Measurements from ENCODE around the gene CCDC70. TPM values are rescaled to one million over a fixed set of nuclear protein-coding genes. Genes with fewer than 3 reads are reported as not detected.

Gene CCDC70
- total and polyA plus RNA-seq, 2 experiments from 2014 or later = not detected

DNA sequence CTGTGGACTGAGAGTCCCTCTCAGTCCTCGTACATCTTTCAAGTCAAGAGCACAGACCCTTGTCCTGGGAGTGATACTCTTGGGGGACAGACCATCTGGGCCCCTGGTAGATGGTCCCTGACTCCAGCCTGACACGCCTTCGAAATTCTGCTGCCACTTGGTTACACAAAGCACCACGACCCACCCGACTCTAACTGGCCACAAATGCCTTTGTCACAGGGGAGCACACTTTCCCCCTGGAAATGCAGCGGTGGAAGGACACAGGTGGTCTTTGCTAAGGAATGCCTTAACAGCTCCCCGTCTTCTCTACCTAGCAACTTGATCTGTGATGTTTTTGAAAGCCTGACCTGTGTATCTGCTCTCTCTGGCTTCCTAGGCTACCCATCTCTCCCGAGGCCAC, 44.1 kb upstream of the CCDC70 start:
- no peaks in the 10 kb centered on the region for H3K27me3 ChIP-seq
- TF ChIP-seq, protein P1, sequence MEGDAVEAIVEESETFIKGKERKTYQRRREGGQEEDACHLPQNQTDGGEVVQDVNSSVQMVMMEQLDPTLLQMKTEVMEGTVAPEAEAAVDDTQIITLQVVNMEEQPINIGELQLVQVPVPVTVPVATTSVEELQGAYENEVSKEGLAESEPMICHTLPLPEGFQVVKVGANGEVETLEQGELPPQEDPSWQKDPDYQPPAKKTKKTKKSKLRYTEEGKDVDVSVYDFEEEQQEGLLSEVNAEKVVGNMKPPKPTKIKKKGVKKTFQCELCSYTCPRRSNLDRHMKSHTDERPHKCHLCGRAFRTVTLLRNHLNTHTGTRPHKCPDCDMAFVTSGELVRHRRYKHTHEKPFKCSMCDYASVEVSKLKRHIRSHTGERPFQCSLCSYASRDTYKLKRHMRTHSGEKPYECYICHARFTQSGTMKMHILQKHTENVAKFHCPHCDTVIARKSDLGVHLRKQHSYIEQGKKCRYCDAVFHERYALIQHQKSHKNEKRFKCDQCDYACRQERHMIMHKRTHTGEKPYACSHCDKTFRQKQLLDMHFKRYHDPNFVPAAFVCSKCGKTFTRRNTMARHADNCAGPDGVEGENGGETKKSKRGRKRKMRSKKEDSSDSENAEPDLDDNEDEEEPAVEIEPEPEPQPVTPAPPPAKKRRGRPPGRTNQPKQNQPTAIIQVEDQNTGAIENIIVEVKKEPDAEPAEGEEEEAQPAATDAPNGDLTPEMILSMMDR (IDR thresholded peaks at IDR 0.05; ENCODE audit: low read depth, low read length) = no peak
- H3K27ac ChIP-seq = no peak overlapping the region
- no peak overlapping the region for H3K4me3 ChIP-seq
- H3K9me3 ChIP-seq (ENCODE audit: low read depth) = no peaks in the 10 kb centered on the region
- no peaks in the 10 kb centered on the region for H3K36me3 ChIP-seq
- peaks cover 4% of the 10 kb centered on the region for H3K4me1 ChIP-seq (ENCODE audit: low read depth)
- no peak for DNase-seq (ENCODE audit: low read depth in 1 of 2, low spot score in 1 of 2)

DNA sequence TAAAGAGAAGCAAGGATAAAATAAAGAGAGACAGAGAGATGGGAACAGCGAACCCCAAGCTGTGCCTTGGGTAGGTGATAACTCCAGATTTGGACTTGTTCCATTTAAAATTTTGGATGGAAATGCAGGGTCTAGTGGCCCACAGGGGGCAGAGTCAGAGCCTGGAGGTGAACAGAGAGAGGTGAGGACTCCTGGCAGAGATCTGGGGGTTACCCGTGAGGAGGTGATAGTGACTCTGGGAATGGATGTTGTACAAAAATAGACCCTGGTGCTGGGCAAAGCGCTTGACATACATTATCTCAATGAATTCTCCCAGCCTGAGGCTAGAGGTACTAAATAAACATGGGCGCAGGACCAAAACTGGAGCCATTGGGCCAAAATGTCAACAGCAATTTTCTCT, 43.5 kb upstream of the CCDC70 start:
- Histone ChIP-seq H3K4me3 (no peak overlapping the region), H3K36me3 (no peaks in the 10 kb centered on the region), H3K27me3 (no peaks in the 10 kb centered on the region), H3K4me1 (ENCODE audit: low read depth) (peaks cover 4% of the 10 kb centered on the region), H3K9me3 (ENCODE audit: low read depth) (no peaks in the 10 kb centered on the region), H3K27ac (no peak overlapping the region)
- TF ChIP-seq, protein P1 (IDR thresholded peaks at IDR 0.05; ENCODE audit: low read depth, low read length) = no peak
- DNase-seq (ENCODE audit: low read depth in 1 of 2, low spot score in 1 of 2) = no peak

- TF ChIP-seq, protein P1 (IDR thresholded peaks at IDR 0.05; ENCODE audit: low read depth, low read length) = no peak
- Histone ChIP-seq H3K4me3 (no peak overlapping the region), H3K9me3 (ENCODE audit: low read depth) (no peaks in the 10 kb centered on the region), H3K36me3 (no peaks in the 10 kb centered on the region), H3K27ac (no peak overlapping the region), H3K4me1 (ENCODE audit: low read depth) (peaks cover 4% of the 10 kb centered on the region), H3K27me3 (no peaks in the 10 kb centered on the region)
- peak in 1 of 2 donors; percentile 62 for DNase-seq (ENCODE audit: low read depth in 1 of 2, low spot score in 1 of 2)
Measured at GRCh38 chr13:51818781-51819511, 42.8 kb upstream of the CCDC70 start.

- TF ChIP-seq, protein P1 (IDR thresholded peaks at IDR 0.05; ENCODE audit: low read depth, low read length) = no peak
- Histone ChIP-seq H3K36me3 (no peaks in the 10 kb centered on the region), H3K4me1 (ENCODE audit: low read depth) (peaks cover 4% of the 10 kb centered on the region), H3K9me3 (ENCODE audit: low read depth) (no peaks in the 10 kb centered on the region), H3K4me3 (no peak overlapping the region), H3K27me3 (no peaks in the 10 kb centered on the region), H3K27ac (no peak overlapping the region)
- DNase-seq (ENCODE audit: low read depth in 1 of 2, low spot score in 1 of 2) = no peak
Measured at GRCh38 chr13:51819544-51819943, 42.2 kb upstream of the CCDC70 start.

- Histone ChIP-seq H3K27me3 (no peaks in the 10 kb centered on the region), H3K36me3 (no peaks in the 10 kb centered on the region)
- TF ChIP-seq, protein P1 (IDR thresholded peaks at IDR 0.05; ENCODE audit: low read depth, low read length) = no peak
Measured at GRCh38 chr13:51820016-51820597, 41.7 kb upstream of the CCDC70 start.

More at GRCh38 chr13:51820016-51820597, 41.7 kb upstream of the CCDC70 start:
- Histone ChIP-seq H3K27ac (no peak overlapping the region), H3K9me3 (ENCODE audit: low read depth) (no peaks in the 10 kb centered on the region), H3K4me1 (ENCODE audit: low read depth) (peaks cover 8% of the 10 kb centered on the region), H3K4me3 (no peak overlapping the region)
- no peak for DNase-seq (ENCODE audit: low read depth in 1 of 2, low spot score in 1 of 2)

All from cardiac muscle cell (in vitro differentiated cells and primary cell).